Lower lobe of right lung (tissue), 2 donors: Measurements from ENCODE around the gene ARHGAP4. TPM values are rescaled to one million over a fixed set of nuclear protein-coding genes. Genes with fewer than 3 reads are reported as not detected.
A peak's percentile ranks its signal among the peaks of the same experiment; 100 is the strongest.

Experiments
- ATAC-seq, 2 donors: fragments of 200-7000 bp; cut with Tn5 transposase; one replicate each; pipeline ENCODE4 v1.9.1; 2020 to 2022; ENCODE audit warnings: mild to moderate bottlenecking in 2 of 2, moderate library complexity in 2 of 2
- DNase-seq: peaks from one replicate; pipeline ENCODE4 v3.0.0-alpha.2; 2020
- H3K27ac ChIP-seq: fragments of 200-600 bp; one replicate; pipeline ENCODE4 v1.8.0; 2022
- H3K27me3 ChIP-seq: fragments of 200-600 bp; one replicate; pipeline ENCODE4 v1.8.0; 2022; ENCODE audit warnings: low read depth
- H3K36me3 ChIP-seq: fragments of 200-600 bp; one replicate; pipeline ENCODE4 v1.8.0; 2022; ENCODE audit warnings: mild to moderate bottlenecking
- H3K4me1 ChIP-seq: fragments of 200-600 bp; one replicate; pipeline ENCODE4 v1.8.0; 2022
- H3K4me3 ChIP-seq: fragments of 200-600 bp; one replicate; pipeline ENCODE4 v1.8.0; 2022; ENCODE audit warnings: mild to moderate bottlenecking
- H3K9me3 ChIP-seq: fragments of 200-600 bp; one replicate; pipeline ENCODE4 v1.8.0; 2022
- CTCF ChIP-seq: fragments of 200-600 bp; IDR thresholded peaks from one replicate; pipeline ENCODE4 v1.8.0; 2022; ENCODE audit warnings: antibody characterized with exemption, mild to moderate bottlenecking
- intact Hi-C: fragments of 100-400 bp; cut with DNase I; formaldehyde crosslinking; loops from one replicate; pipeline ENCODE4 v1.11.0; 2022
- total RNA-seq: library from RNA; stranded (reverse); fragmentation: NEBNext Ultra II Directional; extraction: Animal tissue kit (Norgen Biotek cat#: 25700); gene quantifications from one replicate; pipeline ENCODE4 v1.2.1, GENCODE V29; 2021
- donor health status: DM: no; HTN: yes; CAD: no; lungs with severe emphysema.

ARHGAP4 gene
- total RNA-seq, 1 donor from 2014 or later = 70.7 TPM

GRCh38 chrX:153941336-153942252, 15.5 kb upstream of the ARHGAP4 start:
- intact Hi-C loops = no loop called here
- Histone ChIP-seq H3K9me3 (no peaks in the 10 kb centered on the region), H3K27me3 (no peaks in the 10 kb centered on the region), H3K36me3 (no peaks in the 10 kb centered on the region), H3K27ac (peak overlapping the region; percentile 18), H3K4me3 (peak overlapping the region; percentile 27), H3K4me1 (no peaks in the 10 kb centered on the region)
- TF ChIP-seq CTCF = no peak
- DNase-seq (no peak), ATAC-seq (no peak)

- ATAC-seq = no peak
- H3K9me3 ChIP-seq = no peaks in the 10 kb centered on the region
- no peaks in the 10 kb centered on the region for H3K27me3 ChIP-seq
- TF ChIP-seq CTCF = no peak
- H3K4me1 ChIP-seq = no peaks in the 10 kb centered on the region
- H3K4me3 ChIP-seq = no peak overlapping the region
- H3K27ac ChIP-seq = no peak overlapping the region
- H3K36me3 ChIP-seq = no peaks in the 10 kb centered on the region
- intact Hi-C loops = no loop called here
- no peak for DNase-seq
These were observed 13.5 kb upstream of the ARHGAP4 start for GRCh38 chrX:153939573-153939972.

GRCh38 chrX:153938226-153938786, 12.2 kb upstream of the ARHGAP4 start:
- no peaks in the 10 kb centered on the region for H3K9me3 ChIP-seq
- H3K27ac ChIP-seq = no peak overlapping the region
- intact Hi-C loops = no loop called here
- no peak for TF ChIP-seq CTCF
- no peaks in the 10 kb centered on the region for H3K36me3 ChIP-seq
- DNase-seq (no peak), ATAC-seq (no peak)
- H3K27me3 ChIP-seq = no peaks in the 10 kb centered on the region
- H3K4me1 ChIP-seq = peaks cover 9% of the 10 kb centered on the region
- H3K4me3 ChIP-seq = no peak overlapping the region

- Histone ChIP-seq H3K4me1 (peaks cover 11% of the 10 kb centered on the region), H3K27me3 (no peaks in the 10 kb centered on the region), H3K9me3 (no peaks in the 10 kb centered on the region), H3K36me3 (peaks cover 10% of the 10 kb centered on the region), H3K27ac (no peak overlapping the region), H3K4me3 (no peak overlapping the region)
- ATAC-seq (no peak), DNase-seq (no peak)
- TF ChIP-seq CTCF = no peak
- intact Hi-C loops = no loop called here
These were observed 11.0 kb upstream of the ARHGAP4 start for GRCh38 chrX:153937056-153937455.

GRCh38 chrX:153935326-153935851, 9.3 kb upstream of the ARHGAP4 start:
- Histone ChIP-seq H3K4me1 (peaks cover 11% of the 10 kb centered on the region), H3K27ac (no peak overlapping the region), H3K9me3 (no peaks in the 10 kb centered on the region), H3K36me3 (peaks cover 26% of the 10 kb centered on the region), H3K4me3 (peak overlapping the region; percentile 71), H3K27me3 (no peaks in the 10 kb centered on the region)
- TF ChIP-seq CTCF = no peak
- intact Hi-C loops = no loop called here
- peak; percentile 19 to 31 for ATAC-seq
- no peak for DNase-seq
